Stimulated activated CD8-positive, alpha-beta memory T cell treated with anti-CD3 and anti-CD28 coated beads, Interleukin-15, amount 100 ng/mL, for 1 hour (primary cell): ENCODE results near the gene DPYSL5.

Source experiments
- DNase-seq: peaks from one replicate; pipeline ENCODE4 v3.0.0-alpha.2; 2020; ENCODE audit warnings: low read depth

The DPYSL5 gene

DNA sequence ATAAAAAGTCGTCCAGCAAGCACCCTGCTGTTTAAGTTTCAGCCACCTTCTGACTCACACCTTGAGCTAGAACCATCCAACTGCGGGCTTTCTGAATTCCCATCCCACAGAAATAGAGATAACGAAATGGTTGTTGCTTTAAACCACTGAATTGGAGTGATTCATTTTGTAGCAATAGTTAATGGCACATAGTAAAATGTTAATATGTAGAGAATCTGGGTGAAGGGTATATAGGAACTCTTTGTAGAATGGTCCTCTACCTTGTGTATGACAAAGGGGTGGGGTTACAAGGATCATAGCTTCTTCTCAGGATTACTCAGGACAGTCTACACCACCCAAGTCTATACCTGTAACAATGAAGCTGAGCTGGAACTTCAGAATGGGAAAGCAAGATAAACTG is 120.1 kb downstream of the DPYSL5 start:
- no peak for DNase-seq

DNA sequence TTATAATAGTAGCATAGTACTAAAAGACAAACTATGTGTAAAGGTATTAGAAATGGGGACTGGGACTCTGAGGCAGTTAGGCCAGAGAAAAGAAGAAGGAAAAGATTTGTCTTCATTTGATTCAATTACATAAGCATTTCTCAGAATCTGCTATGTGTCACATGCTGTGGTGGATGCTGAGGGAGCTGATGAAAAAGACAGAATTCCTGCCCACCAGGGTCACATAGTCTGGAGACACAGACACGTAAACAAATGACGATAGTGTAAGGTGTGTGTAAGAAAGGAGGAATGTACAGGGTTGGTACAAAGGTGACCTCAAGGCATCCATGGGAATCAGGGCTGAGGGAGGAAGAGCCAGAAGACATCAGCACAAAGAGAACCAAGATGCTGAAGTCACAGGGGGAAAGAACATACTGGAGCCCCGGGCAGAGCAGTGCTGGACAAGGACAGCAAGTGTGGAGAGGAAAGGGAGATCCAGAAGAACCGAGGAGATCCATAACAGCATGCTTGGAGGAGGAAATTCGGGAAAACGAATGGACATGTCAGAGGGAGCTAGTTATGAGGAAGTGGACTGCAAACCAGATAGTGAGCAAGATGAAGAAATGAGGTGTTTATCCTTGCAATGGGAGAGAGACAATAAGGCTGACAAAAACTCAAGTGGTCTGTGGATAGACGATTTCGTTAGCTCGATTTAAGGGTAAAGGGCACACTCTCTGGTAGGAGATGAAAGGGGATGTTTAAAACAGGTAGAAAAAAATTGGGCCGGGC is 121.3 kb downstream of the DPYSL5 start:
- DNase-seq = no peak

DNA sequence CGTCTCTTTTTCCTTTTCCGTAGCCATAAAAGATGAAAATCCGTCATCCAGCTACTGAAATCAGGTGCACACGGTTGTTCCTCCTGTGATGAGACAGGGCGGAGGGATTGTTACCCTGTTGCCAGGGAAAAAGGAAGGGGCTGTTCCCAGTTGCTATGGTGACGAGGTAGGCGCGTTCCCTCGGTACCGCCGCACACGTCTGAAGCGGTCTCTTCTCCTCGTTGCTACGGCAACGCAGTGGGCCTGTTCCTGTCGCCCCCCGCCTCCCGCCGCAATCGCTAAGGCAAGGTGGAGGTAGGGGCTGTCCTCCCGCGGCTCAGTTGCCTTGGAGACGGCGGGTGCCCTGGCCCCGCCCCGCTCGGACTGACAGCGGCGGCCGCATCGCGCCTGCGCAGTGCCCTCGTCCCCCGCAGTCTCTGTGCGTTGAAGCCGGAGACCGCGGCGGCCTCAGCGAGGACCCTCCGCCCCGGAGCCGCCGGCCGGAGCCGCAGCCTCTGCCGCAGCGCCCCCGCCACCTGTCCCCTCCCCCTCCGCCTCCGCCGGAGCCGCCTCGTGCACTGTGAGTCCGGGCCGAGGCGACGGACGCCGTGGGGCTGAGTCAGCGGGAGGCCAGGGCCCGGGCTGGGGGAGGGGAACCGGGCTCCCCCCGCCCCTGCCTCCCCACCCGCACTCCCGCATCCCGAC is 122.5 kb downstream of the DPYSL5 start, which contains the start of gene MAPRE3:
Gene MAPRE3, plus strand, starts transcription at position 394 of the 684 bp plus-strand sequence. CDS start 51,582 bp downstream, outside the sequence.
- peak; percentile 54 for DNase-seq

DNA sequence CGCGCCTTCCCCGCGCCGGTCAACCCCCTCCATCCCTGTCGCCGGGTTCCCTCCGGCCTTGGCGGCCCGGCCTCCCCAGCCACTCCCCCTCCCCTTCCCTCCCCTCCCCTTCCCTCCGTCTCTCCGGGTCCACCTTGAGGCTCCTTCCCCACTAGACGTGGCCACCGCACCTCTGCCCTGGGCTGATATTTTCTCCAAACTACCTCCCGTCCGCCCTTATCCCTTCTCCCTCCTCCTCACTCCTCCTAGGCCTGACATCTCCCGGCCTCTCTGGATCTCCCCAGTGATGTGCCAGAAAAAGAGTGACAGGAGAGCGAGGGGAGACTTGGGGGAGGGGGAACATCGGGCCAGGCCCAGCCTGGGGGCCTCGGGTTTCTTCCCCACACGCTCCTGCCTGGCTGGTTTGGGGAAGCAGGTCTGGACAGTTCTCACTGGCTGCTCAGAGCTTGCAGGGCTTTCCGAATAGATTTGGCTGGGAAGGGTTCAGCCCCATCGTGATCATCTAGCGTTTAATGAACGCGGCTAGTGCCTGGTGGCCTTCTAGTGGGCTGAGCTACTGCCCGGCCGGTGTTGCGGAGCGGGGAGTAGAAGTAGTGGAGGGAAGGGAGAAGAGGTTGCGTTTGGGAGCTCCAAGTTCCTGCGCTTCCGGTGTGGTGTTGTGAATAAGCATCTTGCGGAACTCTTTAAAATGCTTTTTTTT is 123.1 kb downstream of the DPYSL5 start:
- no peak for DNase-seq

DNA sequence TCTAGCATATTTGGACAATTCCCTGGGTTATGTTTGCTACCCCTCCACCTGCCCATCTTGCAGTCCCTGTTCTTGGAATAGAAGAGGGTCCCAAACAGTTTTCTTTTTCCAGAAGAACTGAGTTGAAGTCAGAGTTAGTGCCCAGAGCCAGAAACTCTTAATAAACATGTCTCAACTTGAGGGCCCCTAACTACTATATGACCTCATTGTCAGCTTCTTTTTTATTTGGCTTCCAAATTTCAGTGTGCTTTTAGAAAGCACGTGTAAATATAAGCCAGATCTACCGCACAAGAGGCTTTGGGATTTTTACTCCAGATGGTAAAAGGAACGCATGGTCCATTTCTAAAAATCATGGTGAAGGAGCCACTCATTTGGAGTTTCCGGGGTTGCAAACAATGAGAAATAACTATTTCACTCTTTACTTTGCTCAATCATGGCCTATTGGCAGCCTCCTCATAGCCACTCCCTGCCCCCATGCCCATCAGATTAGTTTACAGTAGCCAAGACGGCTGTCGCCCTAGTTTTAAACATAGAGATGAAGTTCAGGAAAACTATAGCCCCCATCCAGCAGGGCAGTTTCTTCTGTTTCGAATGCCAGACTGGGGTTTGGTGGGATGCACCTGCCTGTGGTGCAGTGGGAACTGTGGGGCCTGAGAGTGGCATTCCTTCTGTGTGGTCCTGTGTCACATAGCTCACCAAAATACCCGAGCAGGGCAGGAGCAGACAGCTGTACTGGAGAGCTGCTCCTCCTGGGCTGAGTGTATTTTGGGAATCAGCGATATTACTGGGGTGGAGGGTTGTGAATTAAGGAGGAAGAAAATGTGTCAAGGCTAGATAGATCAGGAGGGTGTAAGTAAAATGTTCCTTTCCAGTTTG is 124.2 kb downstream of the DPYSL5 start:
- no peak for DNase-seq

GRCh38 chr2:26974352-26974751 is 126.4 kb downstream of the DPYSL5 start:
- no peak for DNase-seq

GRCh38 chr2:26975102-26975501 is 127.2 kb downstream of the DPYSL5 start:
- no peak for DNase-seq

DNA sequence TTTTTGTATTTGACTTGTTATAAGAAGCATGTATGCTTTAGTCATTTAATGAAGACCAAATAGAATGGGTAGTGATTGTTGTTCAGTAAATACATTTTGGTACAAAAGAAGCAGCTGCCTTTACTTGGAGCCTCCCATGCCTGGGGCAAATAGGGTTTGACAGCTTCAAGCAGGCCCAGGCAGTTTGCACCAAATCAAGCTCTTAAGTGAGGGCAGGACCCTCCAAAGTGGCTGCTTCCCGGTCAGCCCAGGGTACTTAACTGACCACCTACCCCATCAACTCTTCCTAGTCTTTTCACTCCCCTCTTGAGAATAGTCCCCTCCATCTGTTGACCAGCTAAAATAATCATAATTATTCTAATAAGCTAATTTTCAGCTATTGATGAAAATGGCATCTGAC is 127.7 kb downstream of the DPYSL5 start:
- no peak for DNase-seq

DNA sequence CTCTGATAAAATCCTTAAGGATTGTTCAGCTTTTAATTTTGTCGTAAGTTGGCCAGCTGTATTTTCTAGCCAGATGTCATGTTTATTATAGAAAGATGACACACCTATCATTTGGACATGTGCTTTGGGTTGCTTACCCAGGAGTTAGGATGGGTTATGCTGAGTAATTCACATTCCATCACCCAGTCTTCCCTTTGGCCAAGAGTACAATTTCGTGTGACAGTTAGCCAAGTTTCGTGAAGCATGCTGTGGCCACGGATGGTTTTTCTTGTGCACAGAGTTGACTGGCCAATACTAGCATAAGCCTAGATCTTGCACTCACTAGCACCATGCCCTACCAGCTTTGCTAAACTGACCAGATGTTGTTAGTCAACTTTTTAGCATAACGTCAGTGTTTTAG is 128.3 kb downstream of the DPYSL5 start:
- no peak for DNase-seq

- no peak for DNase-seq
Observed at GRCh38 chr2:26977012-26977411, 129.1 kb downstream of the DPYSL5 start.

DNA sequence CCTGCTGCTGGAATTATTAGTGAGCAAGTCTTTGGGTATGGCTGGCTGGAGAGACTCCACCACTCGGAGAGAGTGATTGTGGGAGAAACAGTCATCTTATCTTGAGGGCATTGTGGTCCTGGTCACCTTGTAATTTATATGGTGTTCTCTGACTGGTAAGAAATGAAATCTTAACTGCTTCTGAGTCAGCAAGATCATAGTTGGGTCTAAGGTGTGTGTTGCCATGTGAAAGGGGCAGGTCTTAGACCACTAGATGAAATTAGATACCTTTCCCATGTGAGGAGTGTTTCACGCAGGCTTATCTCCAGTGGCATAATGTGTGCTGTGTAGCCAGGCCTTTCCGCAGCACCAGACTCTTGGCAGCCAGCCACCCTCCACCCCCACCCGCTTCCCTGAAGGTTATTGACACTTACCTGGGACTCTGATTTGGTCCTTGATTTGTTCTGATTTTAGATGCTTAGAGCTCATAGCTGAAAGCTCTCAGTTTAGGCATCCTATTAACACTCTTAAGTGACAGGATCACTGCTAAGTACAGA is 130.2 kb downstream of the DPYSL5 start:
- DNase-seq = no peak

GRCh38 chr2:26979741-26980140 is 131.8 kb downstream of the DPYSL5 start:
- no peak for DNase-seq

DNA sequence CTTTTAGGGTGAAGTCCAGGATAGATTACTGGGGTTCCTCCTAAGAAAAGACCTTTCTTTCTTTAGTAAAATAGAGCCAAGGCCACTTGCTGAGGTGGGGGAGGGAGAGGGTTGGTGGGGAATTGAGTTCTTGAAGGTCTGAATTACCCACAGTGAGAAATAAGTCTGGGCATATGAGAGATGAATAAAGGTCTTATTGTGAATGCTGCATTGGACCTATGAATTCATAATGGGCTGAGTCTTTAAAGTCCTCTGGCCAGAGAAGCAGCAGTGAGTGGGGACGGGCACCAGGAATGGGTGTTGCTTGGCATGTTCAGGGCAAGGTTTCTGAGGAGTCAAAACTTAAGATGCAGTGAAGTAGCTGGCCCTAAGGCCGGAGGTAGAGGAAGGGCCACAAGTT is 133.0 kb downstream of the DPYSL5 start:
- no peak for DNase-seq

GRCh38 chr2:26982102-26982742 is 134.3 kb downstream of the DPYSL5 start:
- no peak for DNase-seq

GRCh38 chr2:26983746-26984145 is 135.8 kb downstream of the DPYSL5 start:
- no peak for DNase-seq

- DNase-seq = no peak
Observed at GRCh38 chr2:26985807-26986206, 137.9 kb downstream of the DPYSL5 start.

DNA sequence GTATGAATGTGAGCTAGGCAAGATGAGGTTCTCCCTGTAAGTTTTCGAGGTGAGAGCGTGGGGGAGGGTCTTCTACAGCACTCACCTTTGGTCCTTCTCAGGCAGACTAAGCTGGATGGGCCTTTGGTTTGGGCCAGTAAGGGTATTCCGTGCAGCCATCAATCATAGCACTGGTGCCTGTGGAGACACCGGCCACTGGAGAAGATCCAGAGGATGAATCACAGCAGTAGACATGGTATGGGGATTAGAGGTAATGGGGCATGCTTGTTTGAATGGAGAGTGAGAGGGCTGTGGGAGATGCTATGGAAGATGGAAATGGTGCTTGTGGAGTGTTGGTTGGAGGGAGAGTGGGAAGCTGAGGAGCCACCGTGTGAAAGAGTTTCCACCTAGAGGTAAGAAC is 138.6 kb downstream of the DPYSL5 start:
- DNase-seq = no peak

GRCh38 chr2:26988058-26988860 is 140.3 kb downstream of the DPYSL5 start:
- DNase-seq = no peak

DNA sequence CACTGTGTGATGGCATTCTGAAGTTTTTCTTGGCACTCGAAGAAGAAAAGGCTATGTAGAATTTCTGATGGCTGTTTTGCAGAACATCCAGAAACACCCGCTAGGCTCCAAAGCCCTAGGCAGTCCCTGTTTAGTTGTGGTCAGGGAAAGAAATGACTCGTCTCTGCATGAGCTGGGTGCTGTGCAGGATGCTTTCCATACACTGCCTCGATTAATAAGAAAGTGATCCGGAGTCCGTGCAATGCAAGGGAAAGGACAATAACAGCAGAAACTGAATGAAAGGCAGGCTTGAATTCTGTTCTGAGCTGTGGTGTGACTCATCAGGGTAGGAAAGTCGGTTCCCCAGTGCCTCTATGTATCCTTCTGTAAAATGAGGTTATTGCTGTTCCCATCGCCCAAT is 141.2 kb downstream of the DPYSL5 start:
- no peak for DNase-seq

DNA sequence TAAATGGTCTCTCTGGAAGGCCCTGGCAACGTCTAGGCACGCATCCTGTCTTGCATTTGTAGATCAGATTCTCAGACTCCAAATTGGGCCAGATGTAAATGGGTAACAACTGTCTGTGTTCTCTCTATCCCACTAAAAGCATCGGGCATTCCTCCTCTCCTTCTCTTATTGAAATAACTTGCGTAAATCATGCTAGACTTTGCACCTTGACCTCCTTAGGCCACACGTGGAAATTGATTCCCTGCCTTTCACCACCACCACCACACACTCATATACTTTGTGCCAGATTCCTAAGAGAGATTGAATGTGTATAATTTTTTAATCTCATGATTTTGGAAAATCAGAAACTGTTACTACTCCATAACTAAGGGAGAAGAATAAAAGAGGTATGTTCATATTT is 143.8 kb downstream of the DPYSL5 start:
- no peak for DNase-seq
